NCI-H2196 treated with DMSO at 0.1 percent for 48 hours (cell line): ENCODE results near the gene GALNT2.
A peak's percentile ranks its signal among the peaks of the same experiment; 100 is the strongest.

Experiments
- DNase-seq: peaks from one replicate; lab custom pipeline; 2025; ENCODE audit not compliant: unreplicated experiment; lab: John Stamatoyannopoulos, UW

Gene GALNT2

GRCh38 chr1:230286166-230286889 lies 219.3 kb downstream of the GALNT2 start:
- no peak for DNase-seq

- DNase-seq, result no peak
Observed at GRCh38 chr1:230286890-230287269, 219.8 kb downstream of the GALNT2 start.

GRCh38 chr1:230287674-230288315 lies 220.8 kb downstream of the GALNT2 start:
- no peak for DNase-seq

GRCh38 chr1:230288641-230289349 lies 221.8 kb downstream of the GALNT2 start:
- DNase-seq, result no peak

- DNase-seq, result no peak
Observed at GRCh38 chr1:230289350-230289644, 222.3 kb downstream of the GALNT2 start.

GRCh38 chr1:230291731-230292620 lies 224.9 kb downstream of the GALNT2 start:
- no peak for DNase-seq

- peak; percentile 27 for DNase-seq
Observed at GRCh38 chr1:230292689-230293389, 225.8 kb downstream of the GALNT2 start.

- DNase-seq, result no peak
Observed at GRCh38 chr1:230293390-230293700, 226.3 kb downstream of the GALNT2 start.

GRCh38 chr1:230295367-230295766 lies 228.3 kb downstream of the GALNT2 start:
- no peak for DNase-seq

- DNase-seq, result no peak
Observed at GRCh38 chr1:230299191-230300006, 232.4 kb downstream of the GALNT2 start.

- DNase-seq, result no peak
Observed at GRCh38 chr1:230300322-230301301, 233.6 kb downstream of the GALNT2 start.

- no peak for DNase-seq
Observed at GRCh38 chr1:230301322-230301721, 234.3 kb downstream of the GALNT2 start.

- no peak for DNase-seq
Observed at GRCh38 chr1:230301822-230302221, 234.8 kb downstream of the GALNT2 start.

- no peak for DNase-seq
Observed at GRCh38 chr1:230303069-230303468, 236.0 kb downstream of the GALNT2 start.

GRCh38 chr1:230303822-230304221 lies 236.8 kb downstream of the GALNT2 start:
- peak; percentile 73 for DNase-seq

GRCh38 chr1:230306169-230306568 lies 239.1 kb downstream of the GALNT2 start:
- DNase-seq, result no peak

GRCh38 chr1:230307213-230307612 lies 240.2 kb downstream of the GALNT2 start:
- peak; percentile 21 for DNase-seq

GRCh38 chr1:230308039-230308438 lies 241.0 kb downstream of the GALNT2 start:
- DNase-seq, result peak; percentile 62

- DNase-seq, result no peak
Observed at GRCh38 chr1:230308821-230309220, 241.8 kb downstream of the GALNT2 start.
